ENCODE results near the gene TMEM163.

The TMEM163 gene

DNA sequence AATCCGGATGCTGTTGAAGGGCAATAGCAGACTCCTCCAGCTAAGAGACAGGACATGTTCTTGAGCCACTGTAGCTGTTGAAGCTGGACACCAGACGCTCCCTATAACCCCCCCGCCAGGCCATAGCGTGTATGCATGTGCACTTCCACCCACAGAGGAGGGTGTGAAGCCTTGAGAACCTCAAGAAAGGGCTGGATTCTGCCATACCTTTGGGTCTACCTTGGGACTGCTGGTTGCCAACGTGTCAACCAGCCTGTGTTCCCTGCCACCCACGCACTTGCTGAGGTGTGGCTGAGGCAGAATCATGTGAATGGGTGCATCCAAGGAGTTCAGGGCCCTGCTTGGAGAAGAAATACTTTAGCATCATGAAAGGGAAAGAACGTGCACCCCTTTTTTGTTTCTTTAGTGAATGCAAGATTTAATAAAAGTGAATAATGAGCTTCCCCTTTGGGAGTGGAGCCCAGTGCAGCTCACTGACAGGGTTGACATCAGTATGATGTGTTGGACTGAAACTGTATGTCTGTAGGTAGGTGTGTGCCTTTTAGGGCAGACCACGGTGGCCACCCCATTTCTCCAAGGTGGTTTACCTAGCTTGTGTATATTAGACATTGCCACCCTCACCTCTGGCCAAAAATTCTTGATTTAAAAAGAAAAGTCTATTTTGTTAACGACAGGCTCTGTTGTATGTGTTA is 266.6 kb downstream of the TMEM163 start:
- no peak for DNase-seq

- no peak for DNase-seq
Observed at GRCh38 chr2:134451347-134451630, 267.5 kb downstream of the TMEM163 start.

- DNase-seq = no peak
Observed at GRCh38 chr2:134449751-134450513, 268.9 kb downstream of the TMEM163 start.

DNA sequence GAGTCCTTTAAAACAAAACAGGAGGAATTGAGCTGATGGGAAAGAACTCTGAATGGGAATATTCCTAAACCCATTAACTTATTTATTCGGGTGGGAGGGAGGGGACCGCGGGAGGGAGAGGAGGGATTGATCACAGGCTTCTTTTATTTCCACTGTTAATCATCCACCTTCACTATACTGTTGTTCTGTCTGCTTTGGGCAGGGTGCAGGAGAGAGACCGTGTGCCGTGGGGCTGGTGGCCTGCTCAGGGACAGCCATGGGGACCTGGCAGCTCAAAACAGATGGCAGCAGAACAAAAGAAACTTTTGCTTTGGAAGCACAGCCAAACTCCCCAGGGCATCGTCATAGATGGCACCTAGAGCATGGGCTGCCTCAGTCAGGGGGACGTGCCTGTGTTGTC is 269.6 kb downstream of the TMEM163 start:
- no peak for DNase-seq

GRCh38 chr2:134448650-134449049 is 270.1 kb downstream of the TMEM163 start:
- no peak for DNase-seq

GRCh38 chr2:134447669-134448068 is 271.1 kb downstream of the TMEM163 start:
- no peak for DNase-seq

DNA sequence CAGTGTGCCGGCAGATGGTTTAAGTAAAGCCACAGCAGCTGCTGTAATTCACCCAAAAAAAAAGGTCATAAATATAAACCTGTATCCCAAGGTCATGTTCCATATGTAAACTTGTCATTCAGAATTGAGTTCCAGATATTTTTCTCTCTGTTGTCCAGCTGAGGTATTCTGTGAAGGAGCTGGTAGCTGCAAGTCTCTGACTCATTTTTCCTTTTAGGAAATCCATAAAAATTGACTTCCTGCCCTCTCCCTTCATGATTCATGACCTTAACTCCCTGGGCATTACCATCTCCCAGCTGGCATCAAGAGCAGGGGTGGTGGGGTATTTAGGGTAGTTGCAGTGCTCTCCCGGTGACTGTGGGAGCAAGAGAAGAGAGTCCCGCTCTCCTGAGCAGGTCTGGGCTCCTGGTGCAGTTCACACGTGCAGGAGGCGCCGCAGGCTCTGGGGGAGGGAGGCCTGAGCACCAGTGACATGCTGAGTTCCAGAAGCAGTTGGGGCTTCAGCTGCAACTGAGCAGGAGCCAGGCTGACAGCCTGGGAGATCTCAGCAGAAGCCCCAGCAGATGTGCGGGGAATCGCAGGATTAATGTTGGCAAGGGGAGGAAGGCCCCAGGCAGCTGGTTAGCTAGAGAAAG is 272.3 kb downstream of the TMEM163 start:
- DNase-seq = no peak

- DNase-seq = no peak
Observed at GRCh38 chr2:134445985-134446382, 272.8 kb downstream of the TMEM163 start.

- DNase-seq = no peak
Observed at GRCh38 chr2:134445116-134445515, 273.7 kb downstream of the TMEM163 start.

DNA sequence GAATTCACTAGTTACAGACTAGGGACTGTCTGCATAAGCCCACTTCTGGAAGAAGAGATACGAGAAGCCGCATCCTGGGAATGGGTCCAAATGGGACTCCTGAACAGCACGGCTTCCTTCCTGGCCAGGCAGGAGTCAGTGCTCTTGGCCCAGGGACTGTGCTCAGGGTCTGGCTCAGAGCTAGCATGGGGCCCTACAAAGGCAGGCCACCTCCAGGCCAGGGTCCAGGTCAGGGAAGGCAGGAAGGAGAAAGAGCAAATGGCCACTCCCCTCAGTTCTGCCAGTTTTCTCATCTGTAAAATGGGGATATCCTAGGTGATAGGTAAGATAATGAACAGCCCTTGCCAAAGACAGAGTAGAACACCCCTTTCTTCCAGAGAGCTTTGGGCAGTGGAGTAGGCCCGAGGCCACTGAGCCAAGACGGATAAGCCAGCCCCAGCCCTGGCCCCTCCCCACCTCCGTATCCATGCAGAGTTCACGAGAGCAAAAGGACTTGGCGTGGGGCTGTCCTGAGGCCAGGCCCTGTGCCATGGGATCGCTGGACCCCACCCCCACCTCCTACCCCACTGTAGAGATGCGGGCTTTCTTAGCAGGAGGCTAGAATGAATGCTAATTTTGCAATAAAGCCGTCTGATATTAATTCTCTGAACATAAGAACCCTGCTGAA is 274.9 kb downstream of the TMEM163 start:
- no peak for DNase-seq

- DNase-seq = no peak
Observed at GRCh38 chr2:134441153-134441863, 277.5 kb downstream of the TMEM163 start.

GRCh38 chr2:134440336-134440909 is 278.4 kb downstream of the TMEM163 start:
- DNase-seq = no peak

GRCh38 chr2:134438371-134438770 is 280.4 kb downstream of the TMEM163 start:
- DNase-seq = no peak

DNA sequence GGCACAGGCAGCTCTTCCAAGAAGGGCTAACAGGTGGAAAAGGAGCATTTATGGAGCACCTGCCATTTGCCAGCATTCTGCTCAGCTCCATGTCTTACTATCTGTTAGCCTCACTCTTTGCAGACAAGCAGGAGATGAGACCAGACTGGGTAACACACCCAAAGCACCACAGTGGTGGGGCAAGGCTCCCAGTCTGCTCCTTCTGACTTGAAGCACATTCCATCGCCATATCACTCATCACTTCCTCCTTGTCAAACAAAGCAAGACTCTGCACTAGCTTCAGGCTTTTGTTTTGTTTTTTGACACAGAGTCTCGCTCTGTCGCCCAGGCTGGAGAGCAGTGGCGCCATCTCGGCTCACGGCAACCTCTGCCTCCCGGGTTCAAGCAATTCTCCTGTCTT is 282.1 kb downstream of the TMEM163 start:
- no peak for DNase-seq

- no peak for DNase-seq
Observed at GRCh38 chr2:134435936-134436335, 282.9 kb downstream of the TMEM163 start.

DNA sequence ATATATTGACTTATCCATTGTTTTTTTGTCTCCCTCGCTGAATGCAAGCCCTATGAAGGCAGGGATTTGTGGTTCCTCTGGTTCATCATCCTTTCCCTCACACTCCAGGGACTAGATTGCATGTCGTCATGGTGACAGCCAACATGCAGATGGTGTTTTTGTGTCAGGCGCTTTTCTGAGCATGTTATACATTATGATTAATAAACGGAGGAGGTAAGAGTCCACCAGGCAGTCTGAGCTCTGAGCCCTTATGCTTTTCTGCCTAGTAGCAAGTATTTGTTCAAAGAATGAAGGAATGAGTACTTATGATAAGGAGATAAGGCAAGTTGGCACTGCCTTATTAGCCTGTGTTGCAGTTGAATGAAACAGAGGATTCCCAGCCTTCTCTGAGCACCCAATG is 283.3 kb downstream of the TMEM163 start:
- no peak for DNase-seq

DNA sequence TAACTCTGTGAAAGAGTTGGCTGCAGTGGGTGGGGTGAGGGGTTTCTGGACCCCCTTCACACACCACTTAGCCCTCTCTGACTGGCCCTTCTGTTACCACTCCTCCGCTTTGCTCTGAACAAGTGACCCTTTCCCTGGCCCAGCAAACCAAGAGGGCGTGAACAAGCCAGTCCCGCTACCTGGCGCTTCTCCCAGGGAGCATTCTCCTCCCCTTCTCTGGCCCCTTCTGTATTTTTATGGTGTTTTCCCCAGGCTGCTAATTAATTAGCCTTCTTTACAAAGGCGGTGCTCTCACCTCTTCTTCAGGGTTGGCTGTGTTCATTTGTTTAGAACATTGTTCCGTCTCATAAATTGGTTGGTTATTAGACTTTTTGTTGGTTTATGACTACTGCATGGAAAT is 284.8 kb downstream of the TMEM163 start:
- DNase-seq = no peak

DNA sequence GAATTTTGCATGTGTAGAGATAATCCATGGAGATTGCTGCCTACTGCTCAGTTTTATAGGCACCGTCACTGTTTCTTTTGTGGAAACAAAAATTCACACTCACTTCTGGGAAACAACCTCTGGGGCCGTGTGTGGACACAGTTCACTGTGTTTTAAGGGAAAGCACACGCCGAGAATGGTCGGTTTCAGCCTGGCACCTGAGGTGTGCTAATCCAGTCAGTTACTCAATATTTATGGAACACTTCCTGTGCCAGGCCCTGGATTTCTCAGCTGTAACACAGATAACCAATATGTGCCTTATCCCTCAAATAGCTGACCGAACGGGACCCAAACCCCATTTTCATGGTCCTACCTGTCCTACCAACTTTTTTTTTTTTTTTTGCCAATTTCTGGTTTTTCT is 285.3 kb downstream of the TMEM163 start:
- DNase-seq = no peak

GRCh38 chr2:134432435-134432883 is 286.3 kb downstream of the TMEM163 start:
- DNase-seq = no peak

DNA sequence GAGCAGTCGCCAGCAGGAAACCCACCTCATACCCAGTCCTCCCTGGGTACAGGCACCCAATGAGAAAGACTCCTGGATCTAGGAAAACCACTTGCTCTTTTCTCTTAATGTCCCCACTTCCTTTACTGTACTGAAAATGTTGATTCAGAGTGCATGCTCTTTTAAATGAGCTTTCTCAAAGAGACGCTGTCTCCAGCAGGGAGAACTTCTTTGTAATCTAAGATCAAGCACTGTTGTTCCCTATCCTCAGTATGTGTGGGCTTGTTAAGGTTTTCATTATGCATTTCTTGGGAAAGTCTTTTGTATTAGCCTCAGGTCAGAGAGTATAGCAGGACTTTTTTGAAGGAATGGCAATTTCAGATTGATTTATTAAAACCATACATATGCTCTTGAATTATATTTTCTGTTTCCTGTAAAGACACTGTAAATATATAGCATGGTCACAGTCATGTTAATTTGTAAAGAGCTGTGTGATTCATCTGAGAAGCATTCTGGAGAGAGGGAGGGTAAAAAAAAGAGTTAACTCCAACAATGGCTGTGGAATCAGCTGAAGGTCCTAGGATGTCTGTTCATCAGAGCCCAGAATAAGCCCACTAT is 286.9 kb downstream of the TMEM163 start:
- no peak for DNase-seq

DNA sequence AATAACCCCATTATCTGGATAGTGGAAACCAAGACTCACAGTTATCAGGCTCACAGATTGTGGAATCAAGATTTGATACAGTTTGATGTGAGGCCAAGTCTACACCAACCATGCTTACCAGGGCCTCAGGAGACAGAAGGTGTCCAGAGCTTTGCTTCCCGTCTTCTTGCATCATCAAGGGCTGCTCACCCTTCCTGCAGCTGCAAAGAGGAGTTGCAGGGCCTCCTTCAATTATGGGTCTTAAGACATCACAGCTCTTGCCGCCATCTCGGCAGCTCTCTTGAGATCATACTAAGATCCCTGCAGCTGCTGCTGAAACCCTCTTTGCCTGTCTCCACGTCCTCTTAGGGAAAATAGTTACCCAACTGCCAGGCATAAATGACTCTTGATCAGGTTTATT is 288.9 kb downstream of the TMEM163 start:
- DNase-seq = no peak

DNA sequence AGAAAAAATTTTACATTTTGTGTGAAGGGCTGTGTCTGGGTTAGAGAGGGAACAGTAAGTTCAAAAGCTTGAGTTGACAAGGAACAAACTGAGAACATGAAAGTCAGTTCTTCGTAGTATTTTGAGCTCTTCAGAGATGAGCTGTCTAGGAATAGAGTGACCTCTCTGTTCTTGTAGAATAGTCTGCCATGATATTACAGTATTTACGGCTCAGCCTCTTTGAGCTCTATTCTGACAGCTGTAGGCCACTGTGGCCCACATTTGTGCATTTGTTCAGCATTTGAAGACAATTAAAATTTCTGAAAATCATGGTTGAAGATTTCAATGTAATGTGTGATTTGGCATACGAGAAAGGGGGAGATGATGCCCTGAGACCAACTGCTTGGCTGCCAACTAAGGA is 292.1 kb downstream of the TMEM163 start:
- no peak for DNase-seq

Data from central memory CD4-positive, alpha-beta T cell (primary cell).